Kidney tubule cell (primary cell): ENCODE results near the gene DOCK2.
A peak's percentile ranks its signal among the peaks of the same experiment; 100 is the strongest.
"Not testable (repeated sequence)": the region's sequence is repeated elsewhere in the genome, so short reads cannot be mapped to it uniquely, and the experiment has no call there.

Source experiments
- DNase-seq: peaks from one replicate; pipeline ENCODE4 v3.0.0-alpha.2; 2018; ENCODE audit warnings: low spot score

DOCK2 gene

DNA sequence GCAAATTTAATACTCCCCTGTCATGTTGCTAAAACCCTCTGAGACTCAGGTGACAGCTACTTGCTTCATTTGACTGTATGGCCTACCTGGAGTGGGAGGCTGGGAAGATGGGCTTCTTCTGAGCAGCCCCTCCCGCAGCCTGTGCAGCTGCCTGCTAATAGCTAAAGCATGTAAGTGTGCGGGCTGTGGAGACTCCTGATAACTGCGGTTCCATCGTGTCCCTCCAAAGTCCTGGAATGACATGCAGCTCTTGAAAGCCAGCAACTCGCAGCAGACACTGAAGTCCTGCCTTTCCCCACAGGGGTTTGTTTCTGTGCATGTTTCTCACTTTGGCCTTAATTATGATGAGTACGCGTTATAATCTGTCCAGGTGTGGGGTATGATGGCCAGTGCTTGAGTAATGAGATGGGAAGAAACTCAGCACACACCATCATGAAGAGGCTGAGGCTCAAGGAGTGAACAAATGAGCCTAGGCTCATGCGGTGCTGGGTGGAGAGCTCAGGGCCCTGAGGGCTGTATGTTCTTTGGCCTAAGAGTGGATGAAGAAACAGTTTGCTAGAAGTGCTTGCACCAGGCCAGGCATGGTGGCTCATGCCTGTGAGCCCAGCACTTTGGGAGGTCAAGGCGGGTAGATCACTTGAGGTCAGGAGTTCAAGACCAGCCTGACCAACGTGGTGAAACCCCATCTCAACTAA lies 119.1 kb downstream of the DOCK2 start:
- DNase-seq: no peak

DNA sequence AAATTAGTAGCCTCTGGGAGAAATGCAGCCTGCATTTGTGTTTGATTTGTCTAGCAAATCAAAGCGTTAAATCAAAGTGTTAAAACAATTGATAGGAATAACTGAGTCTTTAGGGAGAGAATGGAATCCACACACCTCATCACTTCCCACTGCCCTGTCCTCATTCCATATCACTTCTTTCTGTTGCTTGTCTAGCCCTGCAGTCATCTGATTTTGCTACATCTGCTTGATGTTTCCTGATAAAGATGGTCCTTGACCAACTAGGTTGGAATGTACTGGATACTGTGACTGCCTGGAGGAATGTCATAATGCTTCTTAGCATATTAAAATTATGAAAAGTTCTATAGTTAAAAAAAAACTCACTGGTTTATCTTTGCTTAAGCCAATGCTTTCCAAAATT lies 119.9 kb downstream of the DOCK2 start:
- DNase-seq: peak; percentile 22

DNA sequence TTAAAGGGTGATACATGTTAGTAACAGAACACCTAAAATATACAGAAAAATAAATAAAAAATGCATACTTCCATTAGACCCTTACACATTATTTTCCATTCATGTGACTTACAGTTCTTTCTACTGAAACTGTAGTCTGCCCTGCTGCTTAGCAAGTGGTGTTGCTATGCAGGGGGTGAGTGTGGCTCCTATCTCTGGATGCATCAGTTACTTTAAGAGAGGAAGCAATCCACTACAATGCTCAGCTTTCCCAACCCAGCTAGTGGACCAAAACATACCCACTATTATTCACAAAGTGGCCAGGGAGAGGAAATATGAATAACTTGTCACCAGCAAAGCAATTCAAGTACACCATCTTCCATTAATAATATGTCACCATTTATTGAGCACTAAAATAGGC lies 121.8 kb downstream of the DOCK2 start:
- peak; percentile 62 for DNase-seq

DNA sequence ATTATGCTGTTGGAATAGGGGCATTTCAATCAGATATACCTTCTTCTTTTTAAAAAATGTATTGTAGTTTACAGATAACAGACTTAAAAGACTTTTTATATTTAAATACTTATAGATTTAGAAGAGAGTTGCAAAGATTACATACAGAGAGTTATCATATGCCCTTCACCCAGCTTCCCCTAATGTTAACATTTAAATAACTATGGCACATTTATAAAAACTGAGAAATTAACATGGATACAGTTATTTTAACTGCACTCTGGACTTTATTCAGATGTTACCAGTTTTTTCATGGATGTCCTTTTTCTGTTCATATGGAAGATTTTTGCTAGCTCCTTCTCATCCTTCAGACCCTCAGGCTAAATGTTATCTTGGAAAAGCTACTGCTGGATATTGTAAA lies 123.2 kb downstream of the DOCK2 start:
- DNase-seq: no peak

DNA sequence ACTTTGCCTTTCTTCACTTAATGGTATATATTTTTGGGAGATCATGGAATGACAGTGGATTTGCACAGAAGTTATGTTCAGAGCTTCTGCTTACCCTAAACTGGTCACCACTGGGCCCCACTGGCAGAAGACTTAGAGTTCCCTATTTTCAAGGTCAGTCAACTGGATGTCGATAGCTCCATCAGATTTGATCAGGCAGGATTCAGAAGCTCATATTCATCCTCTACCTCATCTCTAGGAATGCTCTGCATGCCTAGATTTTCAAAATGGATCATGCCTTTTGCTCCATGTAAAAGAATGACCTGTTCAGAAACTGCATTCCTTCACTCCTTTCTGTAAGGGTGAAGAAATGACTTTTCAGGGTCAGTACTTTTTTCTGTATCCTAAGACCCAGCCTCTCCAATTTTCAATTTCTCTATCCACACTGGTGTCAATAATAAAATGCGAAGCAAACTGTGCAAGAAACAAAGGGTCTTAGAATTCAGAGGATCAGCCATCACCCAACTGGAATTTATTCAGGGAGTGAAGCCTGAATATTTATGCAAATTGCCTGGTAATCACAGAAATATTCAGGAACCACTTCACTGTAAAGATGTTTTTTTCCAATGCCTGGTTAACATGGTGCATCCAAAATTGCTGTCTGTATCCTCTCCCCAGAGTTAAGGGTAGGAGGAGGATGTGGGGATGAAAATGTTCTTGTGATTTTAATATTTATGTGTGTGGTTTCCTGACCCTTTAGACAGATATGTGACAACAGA lies 125.4 kb downstream of the DOCK2 start:
- DNase-seq: peak; percentile 79

DNA sequence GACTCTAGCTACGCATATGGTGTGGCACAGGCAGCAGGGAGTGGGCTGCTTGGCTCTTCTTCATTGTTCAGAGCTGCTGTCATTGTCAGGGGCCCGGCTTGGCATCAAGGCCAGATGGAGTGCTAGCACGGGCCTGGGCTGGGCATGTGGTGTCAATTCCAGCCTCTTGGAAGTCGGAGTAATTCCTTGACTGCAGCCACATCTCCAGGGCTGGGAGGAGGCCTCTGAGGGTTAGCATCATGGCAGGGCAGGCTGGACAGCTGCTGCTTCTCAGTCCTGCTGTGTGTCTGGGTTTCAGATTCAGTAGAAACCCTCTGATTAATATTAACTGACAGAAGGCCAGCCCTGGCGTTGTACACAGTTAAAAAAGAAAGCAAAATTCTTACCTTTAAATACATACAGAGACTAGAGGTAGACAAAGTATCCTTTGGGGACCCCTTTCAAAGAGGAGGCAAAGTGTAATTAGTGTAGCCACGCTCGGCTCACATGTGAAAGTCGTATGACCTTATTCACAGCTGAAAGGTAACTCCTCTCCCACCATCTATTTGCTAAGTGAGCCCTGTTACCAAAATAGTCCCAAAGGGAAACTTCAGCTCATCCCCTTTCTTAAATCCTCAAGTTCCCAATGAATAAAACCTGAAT lies 126.4 kb downstream of the DOCK2 start:
- DNase-seq: no peak

DNA sequence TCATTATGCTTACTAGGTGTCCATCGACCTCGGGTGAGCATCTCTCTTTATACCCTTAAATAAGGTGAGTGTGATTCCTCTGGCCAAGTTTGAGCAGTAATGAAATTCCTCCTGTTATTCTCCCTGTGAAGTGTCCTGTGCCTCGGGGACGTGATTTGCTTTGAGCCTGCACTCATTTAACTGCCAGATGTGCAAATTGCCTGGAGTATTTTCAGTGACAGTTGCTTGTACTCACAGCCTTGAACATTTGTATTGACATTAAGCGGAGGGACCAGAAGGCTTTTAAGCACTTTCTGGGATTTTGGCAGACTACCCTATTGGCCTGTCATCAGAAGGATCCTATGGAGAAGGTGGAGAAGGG lies 126.9 kb downstream of the DOCK2 start:
- DNase-seq: no peak

DNA sequence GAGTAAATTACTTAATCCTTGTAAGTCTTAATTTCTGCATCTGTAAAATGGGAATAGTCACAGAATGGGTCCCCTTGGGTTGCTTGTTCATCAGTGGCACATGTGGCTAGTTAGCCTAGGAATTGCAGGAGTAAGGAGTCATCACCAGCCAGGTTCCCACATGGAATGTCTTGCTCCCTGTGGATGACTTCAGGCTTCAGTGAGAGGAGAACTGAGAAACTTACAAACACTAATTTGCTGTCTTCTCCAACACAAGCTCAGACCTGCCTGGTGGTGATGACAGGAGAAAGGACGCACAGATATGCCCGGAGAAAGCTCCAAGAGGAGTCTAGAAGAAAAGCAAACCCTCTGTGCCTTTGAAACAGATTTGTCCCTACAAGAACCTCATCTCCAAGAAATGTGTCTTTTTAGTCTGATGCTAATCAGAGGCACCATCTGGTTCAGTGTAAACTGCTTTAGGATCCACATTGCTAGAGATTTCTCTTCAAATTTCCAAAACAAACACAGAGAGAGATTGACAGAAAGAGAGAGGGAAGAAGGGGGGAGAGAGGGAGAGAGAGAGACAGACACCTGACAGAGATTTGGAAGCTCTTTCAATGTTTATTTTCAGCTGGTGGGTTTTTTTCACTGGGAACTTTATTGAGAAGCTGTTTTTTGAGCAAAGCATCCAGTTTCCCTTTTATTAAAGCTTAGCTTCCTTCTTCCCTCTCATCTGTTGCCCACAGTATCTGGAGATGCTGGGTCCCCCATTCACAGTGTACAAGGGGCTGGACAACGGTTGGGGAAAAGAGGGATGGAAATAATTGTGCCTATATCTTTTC lies 128.3 kb downstream of the DOCK2 start:
- peak; percentile 75 for DNase-seq

DNA sequence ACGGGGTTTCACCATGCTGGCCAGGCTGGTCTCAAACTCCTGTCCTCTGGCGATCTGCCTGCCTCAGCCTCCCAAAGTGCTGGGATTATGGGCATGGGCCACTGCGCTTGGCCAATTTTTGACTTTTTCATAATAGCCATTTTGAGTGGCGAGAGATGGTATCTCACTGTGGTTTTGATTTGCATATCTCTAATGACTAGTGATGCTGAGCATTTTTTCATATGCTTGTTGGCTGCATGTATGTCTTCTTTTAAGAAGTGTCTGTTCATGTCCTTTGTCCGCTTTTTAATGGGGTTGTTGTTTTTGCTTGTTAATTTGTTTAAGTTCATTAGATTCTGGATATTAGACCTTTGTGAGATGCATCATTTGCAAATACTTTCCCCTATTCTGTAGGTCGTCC lies 129.9 kb downstream of the DOCK2 start:
- DNase-seq: not testable (repeated sequence)

DNA sequence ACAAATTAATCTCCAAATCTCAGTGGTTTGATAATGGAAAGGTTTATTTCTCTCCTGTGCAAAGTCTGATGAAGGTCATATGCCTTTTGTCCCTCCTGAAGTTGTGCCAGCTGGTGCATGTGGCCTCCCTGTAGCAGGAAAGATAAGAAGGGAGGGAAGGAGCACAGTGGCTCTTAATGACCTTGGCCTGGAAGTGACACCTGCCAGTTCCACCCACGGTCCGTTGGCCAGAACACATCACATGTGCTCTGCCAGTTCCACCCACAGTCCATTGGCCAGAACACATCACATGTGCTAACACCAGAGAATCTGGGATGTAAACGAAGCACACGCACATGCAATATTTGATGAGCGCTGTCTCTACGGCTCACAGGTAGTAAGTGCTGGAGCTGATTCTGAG lies 130.9 kb downstream of the DOCK2 start:
- no peak for DNase-seq

DNA sequence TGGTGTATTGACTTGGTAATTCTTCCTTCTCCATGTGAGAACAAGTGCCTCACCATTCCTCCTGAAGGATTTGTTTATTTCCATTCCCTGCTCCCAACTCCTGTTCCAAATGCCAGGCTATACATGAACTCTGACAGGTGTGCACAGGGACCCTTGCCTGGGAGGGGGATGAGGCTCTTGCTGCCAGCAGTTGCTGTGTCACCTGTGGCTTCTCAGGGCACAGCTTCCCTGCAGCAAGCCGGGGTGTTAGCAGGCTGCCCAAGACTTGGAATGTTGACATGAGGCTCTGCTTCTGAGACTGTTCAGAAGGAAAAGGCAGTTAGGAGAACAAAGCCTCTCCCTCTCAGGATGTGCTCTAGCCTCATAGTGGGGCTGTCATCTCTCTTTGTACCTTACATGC lies 131.3 kb downstream of the DOCK2 start:
- no peak for DNase-seq

DNA sequence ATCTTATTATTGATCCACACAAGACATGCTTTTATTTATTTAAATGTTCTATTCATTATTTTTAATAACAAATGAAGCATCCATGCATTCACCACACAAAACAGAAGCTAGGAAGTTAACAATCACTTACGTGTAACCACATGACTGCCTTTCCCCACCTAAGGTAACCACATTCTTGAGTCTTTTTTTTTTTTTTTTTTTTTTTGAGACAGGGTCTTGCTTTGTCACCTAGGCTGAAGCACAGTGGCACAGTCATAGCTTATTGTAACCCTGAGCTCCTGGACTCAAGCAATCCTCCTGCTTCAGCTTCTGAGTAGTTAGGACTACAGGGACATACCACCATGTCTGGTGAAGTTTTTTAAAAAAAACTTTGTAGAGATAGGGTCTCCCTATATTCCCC lies 133.0 kb downstream of the DOCK2 start:
- peak; percentile 81 for DNase-seq

DNA sequence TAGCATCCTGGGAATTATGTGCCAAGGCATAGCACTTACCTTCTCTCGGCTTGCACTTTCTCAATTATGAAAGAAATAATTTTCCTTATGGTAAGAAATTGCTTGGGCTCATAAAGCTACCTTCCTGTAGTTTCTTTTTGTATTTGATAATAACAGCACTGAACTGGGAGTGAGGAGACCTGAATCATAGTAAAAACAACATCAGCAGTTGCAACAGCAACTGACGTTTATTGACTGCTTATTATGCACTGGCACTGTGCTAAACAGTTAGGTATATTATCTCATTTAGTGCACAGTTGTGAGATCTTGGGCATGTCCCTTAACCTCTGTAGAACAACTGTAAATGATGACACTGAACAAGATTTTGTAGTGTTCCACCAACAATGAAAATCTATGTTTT lies 135.2 kb downstream of the DOCK2 start:
- no peak for DNase-seq

DNA sequence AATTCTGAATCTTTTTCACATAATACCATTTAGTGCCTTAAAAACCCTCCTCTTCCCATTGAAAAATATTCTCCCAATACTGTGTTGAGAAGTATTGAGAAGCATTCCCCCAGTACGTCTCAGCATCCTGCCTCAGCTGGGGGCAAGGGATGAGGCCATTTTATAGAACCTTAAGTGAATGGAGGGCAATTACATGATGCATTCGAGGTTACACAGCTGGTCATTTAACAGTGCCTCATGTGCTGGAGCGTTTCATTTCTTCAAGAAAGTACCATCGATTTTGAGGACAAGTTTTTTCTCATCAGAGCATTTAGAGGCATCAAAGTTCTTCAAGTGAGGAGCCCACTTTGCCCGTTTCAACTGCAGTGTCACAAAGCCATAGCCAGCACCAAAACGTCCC lies 135.6 kb downstream of the DOCK2 start:
- peak; percentile 63 for DNase-seq

DNA sequence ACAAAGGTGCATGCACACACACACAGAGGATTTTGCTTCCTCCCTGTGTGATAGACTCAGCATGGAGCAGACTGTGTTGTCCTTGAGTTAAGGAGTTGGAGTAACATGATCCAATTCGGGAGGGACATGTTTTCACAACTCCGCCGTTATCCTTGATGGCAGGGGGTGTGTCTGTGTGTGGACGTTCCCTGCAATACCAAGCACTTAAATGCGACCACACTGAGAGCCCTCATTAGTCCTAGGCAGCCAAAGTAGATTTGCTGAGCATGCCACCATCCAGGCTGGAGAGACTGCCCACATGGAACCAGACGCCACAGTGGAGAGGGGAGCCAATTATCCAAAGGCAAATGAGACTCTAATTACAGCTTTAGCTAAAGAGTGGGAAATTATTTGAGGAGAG lies 140.1 kb downstream of the DOCK2 start:
- DNase-seq: no peak

DNA sequence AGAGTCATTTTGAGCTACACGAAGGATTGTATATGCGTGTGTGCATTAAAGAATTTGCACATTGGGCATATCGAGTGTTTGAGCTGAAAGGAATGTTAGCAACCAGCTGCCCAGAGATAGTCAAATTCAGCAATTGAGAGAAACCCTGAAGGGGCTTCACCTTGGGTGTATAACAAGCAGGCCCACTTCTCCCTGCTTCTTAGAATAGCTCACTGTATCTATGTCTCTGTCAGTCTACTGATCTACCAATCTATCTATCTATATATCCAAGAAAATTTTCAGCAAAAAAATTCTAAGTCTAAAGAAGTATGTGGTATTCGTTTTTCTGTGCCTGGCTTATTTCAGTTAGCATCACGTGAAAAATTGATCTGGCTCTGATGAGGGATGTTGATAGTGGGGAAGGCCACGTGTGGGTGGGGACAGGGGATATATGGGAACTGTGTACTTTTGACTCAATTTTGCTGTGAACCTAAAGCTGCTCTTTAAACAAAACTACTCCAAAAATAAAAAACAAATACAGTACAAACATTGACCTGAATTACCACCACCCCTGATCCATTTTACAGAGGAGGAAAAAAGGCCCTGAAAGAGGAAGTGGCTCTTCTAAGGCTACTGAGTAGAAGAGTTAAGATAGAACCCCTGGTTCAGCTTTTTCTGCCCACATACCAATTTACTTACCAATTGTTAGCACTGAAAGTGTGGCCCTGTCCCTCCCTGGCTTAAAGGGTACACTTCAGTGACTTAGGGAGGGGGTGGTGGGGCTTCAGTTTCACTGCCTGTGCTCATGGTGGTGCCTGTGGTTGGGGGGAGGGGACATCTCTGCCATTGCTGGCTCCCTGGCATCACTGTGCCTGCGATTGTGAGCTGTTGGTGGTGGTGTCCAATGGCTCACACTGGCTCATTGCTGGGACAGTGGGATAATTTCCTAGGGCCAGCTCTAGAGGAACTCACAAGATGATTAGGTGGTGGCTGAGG lies 141.8 kb downstream of the DOCK2 start:
- peak; percentile 50 for DNase-seq

DNA sequence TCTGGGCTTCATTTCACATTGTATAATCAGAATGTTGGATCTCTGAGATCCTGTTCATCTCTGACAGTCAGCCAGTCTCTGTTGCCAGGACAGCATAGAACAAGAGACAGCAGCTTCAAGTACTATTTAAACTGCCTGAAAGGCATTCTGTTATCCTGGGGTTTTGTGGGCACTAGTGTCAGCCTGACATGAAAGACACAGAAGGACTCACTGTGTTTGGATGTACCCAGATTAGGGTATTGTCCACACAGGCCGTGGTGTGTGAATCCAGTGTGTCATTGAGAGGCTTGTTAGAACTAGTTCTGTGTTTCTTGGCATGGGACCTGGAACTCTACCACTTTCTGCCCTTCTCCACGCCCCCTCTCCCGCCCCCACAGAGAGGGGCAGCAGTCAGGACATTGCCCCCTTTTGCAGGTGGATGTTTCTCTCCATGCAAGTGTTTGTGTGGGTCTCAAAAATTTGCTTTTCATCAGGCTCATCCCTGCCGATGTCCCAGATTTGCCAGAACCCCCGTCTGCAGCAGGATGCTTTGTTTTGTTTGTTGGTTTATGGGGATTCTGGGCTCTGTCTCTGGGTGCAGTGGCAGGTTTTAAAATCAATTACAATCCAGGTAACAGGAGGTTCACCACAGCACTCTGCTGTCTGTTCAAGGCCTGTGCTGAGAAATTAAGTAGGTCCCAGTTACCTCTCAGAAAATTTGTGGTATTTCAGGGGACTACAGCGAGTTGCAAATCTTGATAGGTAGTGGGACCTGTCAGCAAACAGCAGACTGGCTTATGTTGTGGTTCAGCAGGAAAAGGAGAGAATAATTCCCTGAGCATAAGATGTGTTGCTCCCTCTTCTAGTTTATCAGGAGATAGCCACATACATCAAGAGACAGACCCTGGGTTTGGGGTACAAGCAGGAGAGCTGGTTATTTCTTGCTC lies 144.6 kb downstream of the DOCK2 start:
- DNase-seq: no peak

DNA sequence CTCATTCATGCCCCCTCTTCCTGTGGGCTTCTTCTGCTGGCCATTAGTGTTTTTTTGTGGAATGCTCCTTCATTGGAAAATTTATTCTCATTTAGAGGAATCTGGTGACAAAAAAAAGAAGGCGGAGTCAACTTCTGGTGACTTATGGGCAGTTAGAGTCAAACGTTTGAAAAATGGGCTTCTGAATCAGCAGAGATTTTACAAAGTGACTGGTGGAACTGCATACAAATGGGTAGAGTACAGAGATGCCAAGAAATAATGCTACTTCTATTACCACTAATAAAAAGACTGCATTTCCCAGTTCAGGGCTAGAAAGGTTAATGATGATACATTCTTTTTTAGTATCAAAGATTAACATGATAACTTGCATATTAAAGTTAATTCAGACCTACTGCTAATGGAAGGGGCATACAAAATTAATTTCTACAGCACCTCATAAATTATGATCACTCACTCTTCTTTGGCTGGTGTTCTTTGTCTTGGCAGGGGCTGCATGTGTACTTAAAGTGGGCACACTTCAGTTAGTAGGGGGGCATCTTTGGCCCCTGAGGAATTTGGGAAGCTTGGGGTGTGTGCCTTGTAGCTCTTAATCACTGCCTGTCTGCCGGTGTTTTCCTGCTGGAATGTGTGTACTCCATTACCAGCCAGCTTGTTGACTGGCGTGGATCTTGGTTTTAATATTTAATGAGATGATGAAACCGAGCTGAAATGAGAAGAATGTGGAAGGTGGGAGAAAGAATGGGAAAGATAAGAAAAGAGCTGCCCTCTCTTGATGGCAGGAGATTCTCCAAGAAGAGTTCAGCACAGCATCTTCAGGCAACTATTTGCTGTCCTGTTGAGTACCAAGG lies 148.9 kb downstream of the DOCK2 start:
- peak; percentile 91 for DNase-seq

DNA sequence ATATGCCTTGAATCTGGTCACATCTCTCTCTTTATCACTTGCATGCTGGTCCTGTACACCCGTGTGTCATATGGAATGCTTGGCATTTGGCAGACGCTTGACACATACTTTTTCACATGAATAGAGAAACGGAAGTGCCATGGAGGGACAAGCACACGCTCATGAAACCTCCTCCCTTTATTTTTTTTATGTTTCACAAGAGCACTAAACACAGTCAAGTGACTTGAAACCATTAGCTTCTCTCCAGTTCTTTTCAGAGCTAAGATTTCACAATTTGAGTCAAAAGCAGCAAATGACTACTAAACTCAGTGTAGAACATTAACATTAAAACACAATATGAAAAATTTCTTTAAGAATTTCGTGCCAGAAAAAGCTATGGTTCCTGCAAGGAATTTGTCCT lies 151.1 kb downstream of the DOCK2 start:
- peak; percentile 92 for DNase-seq
